ENCODE results near the gene PIGU. TPM values are rescaled to one million over a fixed set of nuclear protein-coding genes. Genes with fewer than 3 reads are reported as not detected.
"Not testable (repeated sequence)": the region's sequence is repeated elsewhere in the genome, so short reads cannot be mapped to it uniquely, and the experiment has no call there.

The PIGU gene
- total and polyA plus RNA-seq, 3 experiments from 2014 or later, result 24.9 to 33.0 (median 26.3) TPM

DNA sequence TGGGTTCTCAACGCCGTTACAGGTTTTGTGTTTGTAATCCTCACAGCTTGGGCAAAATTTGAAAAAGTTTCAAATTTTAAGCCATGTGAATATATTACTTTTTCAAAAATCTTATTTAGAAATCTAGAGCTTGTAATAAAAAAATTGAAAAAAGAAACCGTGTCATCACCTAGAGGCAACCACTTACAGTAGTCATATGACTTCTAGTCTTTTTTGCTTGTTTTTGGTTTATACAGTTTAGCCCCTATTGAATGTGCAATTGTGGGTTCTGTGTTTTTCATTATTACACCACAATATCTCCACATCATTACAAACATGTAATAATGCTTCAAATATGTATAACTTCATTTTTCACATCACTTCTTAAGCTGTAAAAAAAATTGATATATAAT lies 159.8 kb downstream of the PIGU start:
- Histone ChIP-seq H3K27me3 (ENCODE audit: insufficient read depth, low read length, poor library complexity, severe bottlenecking) (no peaks in the 10 kb centered on the region), H3K9me3 (ENCODE audit: low read length) (no peaks in the 10 kb centered on the region), H3K27ac (ENCODE audit: low read depth, low read length) (peak overlapping the region; percentile 73), H3K4me1 (ENCODE audit: insufficient read depth, low read length) (peaks cover 24% of the 10 kb centered on the region), H3K36me3 (ENCODE audit: insufficient read depth, low read length) (no peaks in the 10 kb centered on the region), H3K4me3 (ENCODE audit: low read length) (peak overlapping the region; percentile 85)
- Mint-ChIP-seq H3K27me3 (no peaks in the 10 kb centered on the region), H3K27ac (peak overlapping the region; percentile 89 to 100 (median 96)), H3K36me3 (peaks cover 0 to 37% (median 7%) of the 10 kb centered on the region in 3 donors), H3K4me3 (peak overlapping the region; percentile 94 to 100 (median 99)), H3K9me3 (no peaks in the 10 kb centered on the region), H3K4me1 (peaks cover 54 to 85% (median 83%) of the 10 kb centered on the region in 3 donors)
- CTCF ChIA-PET, result interaction anchor here (0.7 to 3.6 kb wide), 4 partner anchors 205 to 1437 kb away, joined by 3 to 29 read pairs (median 3); partner anchors contain the start of gene SCAND1
- POLR2A ChIA-PET, result interaction anchor here (0.6 to 1.9 kb wide), 3 partner anchors 41 to 214 kb away, joined by 3 to 8 read pairs (median 5); partner anchors contain the start of genes AHCY, MAP1LC3A and TP53INP2
- no peak for DNase-seq

GRCh38 chr20:34516247-34517113 lies 160.4 kb downstream of the PIGU start, which contains the start of gene DYNLRB1:
TSS of gene DYNLRB1 (plus strand) at chr20:34516422. CDS start at chr20:34516459, 37 bp downstream.
- POLR2A ChIA-PET, result interaction anchor here (0.6 to 1.9 kb wide), 9 partner anchors 42 to 1774 kb away, joined by 3 to 8 read pairs (median 3); partner anchors contain the start of genes AHCY, ITCH, MAP1LC3A and TP53INP2
- no peaks in the 10 kb centered on the region for H3K27me3 Mint-ChIP-seq
- peak within 1 kb of the TSS; percentile 94 to 100 (median 99) for H3K4me3 Mint-ChIP-seq
- peak within 1 kb of the TSS; percentile 89 to 100 (median 96) for H3K27ac Mint-ChIP-seq
- Histone ChIP-seq H3K4me1 (ENCODE audit: insufficient read depth, low read length) (peaks cover 24% of the 10 kb centered on the region), H3K9me3 (ENCODE audit: low read length) (no peaks in the 10 kb centered on the region), H3K4me3 (ENCODE audit: low read length) (peak within 1 kb of the TSS; percentile 85), H3K27ac (ENCODE audit: low read depth, low read length) (peak within 1 kb of the TSS; percentile 73), H3K27me3 (ENCODE audit: insufficient read depth, low read length, poor library complexity, severe bottlenecking) (no peaks in the 10 kb centered on the region), H3K36me3 (ENCODE audit: insufficient read depth, low read length) (no peaks in the 10 kb centered on the region)
- DNase-seq, result peak; percentile 90 to 97 (median 93)
- H3K36me3 Mint-ChIP-seq, result peaks cover 0 to 36% (median 4%) of the 10 kb centered on the region in 3 donors
- CTCF ChIA-PET, result interaction anchor here (0.7 to 3.6 kb wide), 7 partner anchors 22 to 1438 kb away, joined by 3 to 29 read pairs (median 4); partner anchors contain the start of gene SCAND1
- no peaks in the 10 kb centered on the region for H3K9me3 Mint-ChIP-seq
- H3K4me1 Mint-ChIP-seq, result peaks cover 49 to 81% (median 81%) of the 10 kb centered on the region in 3 donors

DNA sequence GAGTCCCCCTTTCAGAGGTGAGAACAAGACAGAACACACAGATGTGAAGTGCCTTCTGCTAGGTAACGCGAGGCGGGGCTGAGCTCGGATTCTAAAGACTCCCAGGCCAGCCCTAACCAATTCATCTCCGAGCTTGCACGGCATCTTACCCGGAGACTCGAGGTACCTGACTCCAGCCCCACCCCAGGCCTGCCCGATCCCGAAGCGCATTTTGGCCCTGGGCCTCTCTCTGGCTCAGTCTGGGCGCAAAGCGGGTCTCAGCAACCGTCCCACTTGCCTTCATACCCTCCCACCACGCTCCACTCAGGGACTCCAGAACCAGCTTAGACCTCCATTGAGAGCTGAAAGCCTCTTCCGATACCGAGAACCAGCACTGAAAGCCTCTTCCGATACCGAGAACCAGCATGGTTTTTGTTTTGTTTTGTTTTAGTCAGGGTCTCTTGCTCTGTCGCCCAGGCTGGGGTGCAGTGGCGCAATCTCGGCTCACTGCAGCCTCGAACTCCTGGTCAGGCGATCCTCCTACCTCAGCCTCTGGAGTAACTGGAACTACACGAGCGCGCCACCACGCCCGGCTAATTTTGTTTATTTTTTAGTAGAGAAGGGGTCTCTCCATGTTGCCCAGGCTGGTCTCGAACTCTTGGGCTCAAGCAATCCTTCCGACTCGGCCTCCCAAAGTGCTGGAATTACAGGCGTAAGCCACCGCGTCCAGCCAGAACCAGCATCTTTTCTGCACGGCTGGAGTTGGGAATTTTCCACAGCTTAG lies 161.2 kb downstream of the PIGU start:
- Mint-ChIP-seq H3K4me1 (peaks cover 46 to 77% (median 73%) of the 10 kb centered on the region in 3 donors), H3K4me3 (peak overlapping the region; percentile 94 to 100 (median 99)), H3K27ac (peak overlapping the region; percentile 89 to 100 (median 96)), H3K27me3 (no peaks in the 10 kb centered on the region), H3K36me3 (peaks cover 0 to 34% (median 9%) of the 10 kb centered on the region in 3 donors), H3K9me3 (no peaks in the 10 kb centered on the region)
- Histone ChIP-seq H3K9me3 (ENCODE audit: low read length) (no peaks in the 10 kb centered on the region), H3K36me3 (ENCODE audit: insufficient read depth, low read length) (no peaks in the 10 kb centered on the region), H3K4me1 (ENCODE audit: insufficient read depth, low read length) (peaks cover 24% of the 10 kb centered on the region), H3K27me3 (ENCODE audit: insufficient read depth, low read length, poor library complexity, severe bottlenecking) (no peaks in the 10 kb centered on the region), H3K27ac (ENCODE audit: low read depth, low read length) (peak overlapping the region; percentile 73), H3K4me3 (ENCODE audit: low read length) (peak overlapping the region; percentile 85)
- DNase-seq, result peak; percentile 57 to 80 (median 65)
- CTCF ChIA-PET, result interaction anchor here (0.8 to 3.6 kb wide), 8 partner anchors 23 to 1438 kb away, joined by 3 to 29 read pairs (median 4); partner anchors contain the start of gene SCAND1
- POLR2A ChIA-PET, result interaction anchor here (0.6 to 1.9 kb wide), 7 partner anchors 43 to 1773 kb away, joined by 3 to 8 read pairs (median 3); partner anchors contain the start of genes AHCY, ITCH and MAP1LC3A

GRCh38 chr20:34514897-34515483 lies 161.9 kb downstream of the PIGU start:
- no peak for DNase-seq
- Histone ChIP-seq H3K27ac (ENCODE audit: low read depth, low read length) (peak overlapping the region; percentile 73), H3K9me3 (ENCODE audit: low read length) (no peaks in the 10 kb centered on the region), H3K36me3 (ENCODE audit: insufficient read depth, low read length) (no peaks in the 10 kb centered on the region), H3K4me3 (ENCODE audit: low read length) (peak overlapping the region; percentile 85), H3K27me3 (ENCODE audit: insufficient read depth, low read length, poor library complexity, severe bottlenecking) (no peaks in the 10 kb centered on the region), H3K4me1 (ENCODE audit: insufficient read depth, low read length) (peaks cover 24% of the 10 kb centered on the region)
- peaks cover 44 to 71% (median 66%) of the 10 kb centered on the region in 3 donors for H3K4me1 Mint-ChIP-seq
- peak overlapping the region; percentile 94 to 100 (median 99) for H3K4me3 Mint-ChIP-seq
- H3K27me3 Mint-ChIP-seq, result no peaks in the 10 kb centered on the region
- H3K9me3 Mint-ChIP-seq, result no peaks in the 10 kb centered on the region
- POLR2A ChIA-PET, result interaction anchor here (1.1 to 1.9 kb wide), 4 partner anchors 43 to 212 kb away, joined by 3 to 8 read pairs (median 6); partner anchors contain the start of genes AHCY, ITCH and MAP1LC3A
- CTCF ChIA-PET, result interaction anchor here (0.9 to 3.6 kb wide), 6 partner anchors 23 to 203 kb away, joined by 3 to 29 read pairs (median 4); no protein-coding TSS in a partner anchor
- peaks cover 0 to 34% (median 7%) of the 10 kb centered on the region in 3 donors for H3K36me3 Mint-ChIP-seq
- peak overlapping the region; percentile 89 to 100 (median 96) for H3K27ac Mint-ChIP-seq

- H3K4me3 ChIP-seq (ENCODE audit: low read length); POLR2A ChIA-PET; H3K27me3 Mint-ChIP-seq; H3K36me3 ChIP-seq (ENCODE audit: insufficient read depth, low read length); H3K9me3 ChIP-seq (ENCODE audit: low read length); H3K27ac ChIP-seq (ENCODE audit: low read depth, low read length); CTCF ChIA-PET; DNase-seq; H3K9me3 Mint-ChIP-seq; H3K27me3 ChIP-seq (ENCODE audit: insufficient read depth, low read length, poor library complexity, severe bottlenecking): not testable (repeated sequence)
- Mint-ChIP-seq H3K27ac (peak overlapping the region in 5 of 8 donors; percentile 68 to 98 (median 87)), H3K4me1 (peaks cover 40 to 61% (median 57%) of the 10 kb centered on the region in 3 donors), H3K36me3 (peaks cover 0 to 31% (median 4%) of the 10 kb centered on the region in 3 donors), H3K4me3 (peak overlapping the region in 3 of 7 donors; percentile 9 to 99 (median 95))
- H3K4me1 ChIP-seq (ENCODE audit: insufficient read depth, low read length), result peaks cover 24% of the 10 kb centered on the region
These were observed 162.9 kb downstream of the PIGU start for GRCh38 chr20:34514034-34514433.

DNA sequence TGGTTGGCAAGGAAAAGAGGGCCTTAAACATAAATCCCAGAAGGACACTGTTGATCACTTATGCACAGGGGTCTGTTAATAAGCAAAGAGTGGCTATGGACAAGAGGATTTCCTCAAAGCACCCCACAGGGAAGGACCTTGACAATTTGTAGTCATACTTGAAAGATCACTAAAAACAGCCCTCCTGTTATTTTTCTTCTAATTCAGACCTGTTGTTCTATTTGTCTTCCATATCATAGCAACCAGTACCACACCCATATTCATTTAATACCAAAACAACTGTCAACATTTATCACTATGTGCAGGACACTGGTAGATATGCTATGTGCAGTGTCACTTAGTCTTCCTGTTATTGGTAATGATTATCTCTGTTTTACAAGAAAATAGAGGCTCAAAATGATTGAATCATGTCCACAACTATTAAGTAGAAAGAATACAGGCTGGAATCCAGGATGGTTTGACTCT lies 163.9 kb downstream of the PIGU start:
- peak overlapping the region; percentile 44 to 93 (median 76) for H3K27ac Mint-ChIP-seq
- H3K9me3 Mint-ChIP-seq, result no peaks in the 10 kb centered on the region
- H3K4me1 Mint-ChIP-seq, result peaks cover 33 to 51% (median 46%) of the 10 kb centered on the region in 3 donors
- H3K27me3 ChIP-seq (ENCODE audit: insufficient read depth, low read length, poor library complexity, severe bottlenecking), result no peaks in the 10 kb centered on the region
- ChIA-PET CTCF (no interaction called here), POLR2A (no interaction called here)
- H3K36me3 Mint-ChIP-seq, result peaks cover 0 to 39% (median 4%) of the 10 kb centered on the region in 3 donors
- no peaks in the 10 kb centered on the region for H3K27me3 Mint-ChIP-seq
- no peaks in the 10 kb centered on the region for H3K9me3 ChIP-seq (ENCODE audit: low read length)
- H3K4me3 ChIP-seq (ENCODE audit: low read length), result no peak overlapping the region
- peak in 1 of 5 donors; percentile 7 for DNase-seq
- H3K27ac ChIP-seq (ENCODE audit: low read depth, low read length), result no peak overlapping the region
- H3K36me3 ChIP-seq (ENCODE audit: insufficient read depth, low read length), result no peaks in the 10 kb centered on the region
- H3K4me1 ChIP-seq (ENCODE audit: insufficient read depth, low read length), result peaks cover 19% of the 10 kb centered on the region
- peak overlapping the region in 2 of 7 donors; percentile 4 to 84 for H3K4me3 Mint-ChIP-seq

All from CD8-positive, alpha-beta memory T cell (primary cell).